Thoracic aorta endothelial cell (primary cell): ENCODE results near the gene COQ10B. TPM values are rescaled to one million over a fixed set of nuclear protein-coding genes. Genes with fewer than 3 reads are reported as not detected.

Experiments
- small RNA-seq: library from RNA; depleted of rRNA; stranded (forward); fragments of <200 nt; gene quantifications from one replicate; pipeline ENCODE3, GENCODE V24; 2012
- total RNA-seq: library from RNA; depleted of rRNA; stranded (reverse); fragments of >200 nt; gene quantifications from 2 replicates; pipeline ENCODE4 v1.2.3, GENCODE V29; 2012

COQ10B gene
- total RNA-seq, result 26.7 and 33.0 TPM in 2 replicates

GRCh38 chr2:197453123-197453913, at the start of gene COQ10B:
TSS of gene COQ10B (plus strand) at chr2:197453552. CDS start at chr2:197453561, 9 bp downstream.

DNA sequence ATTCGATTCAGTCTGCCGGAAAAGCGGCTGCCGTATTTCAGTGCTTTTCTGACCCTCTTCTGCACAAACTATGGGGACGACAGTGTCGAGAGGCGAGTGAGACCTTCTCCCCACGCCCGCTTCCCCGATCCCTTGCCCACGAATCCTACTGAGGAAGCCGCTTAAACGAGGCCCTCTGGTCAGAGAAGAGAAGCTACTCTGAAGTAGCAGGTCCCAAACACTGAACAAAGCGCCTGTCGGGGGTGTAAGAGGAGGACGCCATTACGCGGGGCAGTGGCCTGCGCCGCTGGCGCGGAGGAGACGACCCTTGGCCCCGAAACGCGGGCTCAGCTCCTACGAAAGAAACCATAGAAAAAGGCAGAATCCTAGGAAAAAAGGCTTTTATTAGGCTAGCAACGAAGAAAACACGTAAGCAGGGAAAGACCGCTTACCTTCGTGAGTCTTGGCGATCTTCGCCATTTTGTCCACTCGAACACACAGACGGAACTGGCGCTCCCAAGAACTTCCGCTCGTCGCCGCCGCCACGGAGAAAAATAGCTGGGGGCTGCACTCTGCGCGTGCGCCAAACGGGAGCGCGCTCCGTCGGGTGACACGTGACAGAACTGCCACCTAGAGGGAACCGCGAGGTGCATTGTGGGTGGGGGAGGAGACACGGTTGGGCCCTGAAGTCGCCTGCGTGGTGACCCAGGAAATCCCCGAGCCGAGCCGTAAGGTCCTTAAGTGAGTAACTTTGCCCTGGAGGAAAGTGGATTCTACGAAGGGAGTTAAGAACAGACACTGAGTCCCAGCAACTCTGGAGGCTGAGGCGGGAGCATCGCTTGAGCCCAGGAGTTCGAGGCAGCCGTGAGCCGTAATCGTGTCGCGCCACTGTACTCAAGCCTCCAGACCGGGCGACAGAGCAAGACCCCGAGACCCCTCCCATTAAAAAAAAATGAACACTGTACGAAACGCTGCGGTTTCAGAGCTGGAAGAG, 18.5 kb upstream of the COQ10B start, which contains the start of gene SF3B1:
TSS of gene SF3B1 (minus strand) at position 488 of the 973 bp plus-strand sequence. CDS start at position 459, 29 bp downstream.

DNA sequence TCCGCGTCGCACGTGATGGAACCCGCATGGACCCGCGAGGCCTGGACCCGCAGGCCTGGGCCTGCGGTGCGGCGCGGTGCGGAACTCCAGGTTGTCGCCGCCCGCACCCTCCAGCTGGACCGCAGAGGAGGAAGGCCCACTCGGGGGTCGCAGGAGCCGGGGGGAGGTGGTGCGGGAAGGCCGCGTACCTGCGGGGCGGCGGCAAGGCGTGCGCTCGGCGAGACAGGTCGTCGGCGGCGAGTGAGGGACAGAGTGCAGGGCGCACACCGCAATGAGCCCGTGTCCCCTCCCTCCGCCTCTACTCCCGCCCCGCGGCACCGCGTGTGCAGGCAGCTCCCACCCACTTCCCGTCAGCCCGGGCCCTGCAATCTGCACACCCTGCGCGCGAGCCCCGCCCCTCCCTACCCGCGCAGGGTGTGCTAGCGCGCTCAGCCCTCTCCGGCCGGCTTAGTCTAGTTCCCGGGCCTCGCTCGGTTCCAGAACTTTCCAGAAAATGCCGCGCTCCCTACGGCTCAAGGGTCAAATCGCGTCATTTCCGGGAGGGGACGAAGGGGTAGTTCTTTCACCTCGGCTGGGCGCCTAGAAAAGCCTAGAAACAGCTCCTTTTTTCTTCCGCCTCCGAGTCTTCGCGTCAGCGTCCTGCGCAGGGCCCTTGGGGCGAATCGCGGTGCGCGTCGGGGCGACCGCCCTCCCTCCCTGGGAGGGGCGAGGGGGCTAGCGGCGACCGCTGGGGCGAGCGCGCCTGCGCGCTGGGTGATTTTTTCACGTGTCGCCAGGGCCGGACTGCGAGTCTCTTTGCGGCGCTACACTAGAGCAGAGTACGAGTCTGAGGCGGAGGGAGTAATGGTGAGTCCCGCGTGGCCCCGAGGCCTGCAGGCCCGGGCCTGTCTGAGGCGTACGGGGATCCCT, 46.5 kb downstream of the COQ10B start, which contains the start of the genes HSPD1 and HSPE1:
TSS of gene HSPD1 (minus strand) at position 247 of the 909 bp plus-strand sequence. CDS start 992 bp downstream, outside the sequence.
TSS of gene HSPE1 (plus strand) at position 786 of the 909 bp plus-strand sequence. CDS start at position 844, 58 bp downstream.

DNA sequence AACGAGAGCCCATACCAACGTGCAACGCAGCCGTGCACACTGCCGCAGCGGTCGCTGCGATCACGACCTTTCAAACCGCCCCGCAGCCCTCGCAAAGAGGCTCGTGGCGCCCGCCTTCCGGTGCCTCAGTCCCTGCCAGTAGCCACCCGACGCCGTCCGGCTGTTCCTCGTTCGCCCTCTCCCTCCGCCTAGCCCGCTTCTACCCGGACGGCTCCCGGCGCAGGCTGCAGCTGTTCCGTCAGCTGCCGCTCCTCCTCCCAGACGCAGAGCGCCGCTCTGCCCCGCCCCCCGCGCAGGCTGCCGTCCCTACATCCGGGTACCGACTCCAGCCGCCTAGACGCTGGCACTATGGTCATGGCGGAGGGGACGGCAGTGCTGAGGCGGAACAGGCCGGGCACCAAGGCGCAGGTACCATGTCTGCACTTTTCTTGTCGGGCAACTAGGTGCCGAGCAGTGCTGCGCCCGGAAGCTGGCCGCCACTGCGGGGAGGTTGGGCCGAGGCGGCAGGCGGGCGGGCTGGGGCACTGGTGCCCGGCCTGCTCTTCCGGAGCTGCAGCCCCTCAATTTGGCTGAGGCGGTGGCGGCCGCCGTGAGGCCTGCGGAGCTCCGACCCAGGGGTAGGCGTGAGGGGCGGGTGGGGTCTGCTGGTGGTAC, 62.5 kb downstream of the COQ10B start, which contains the start of gene MOB4:
TSS of gene MOB4 (plus strand) at position 328 of the 654 bp plus-strand sequence. CDS start at position 349, 21 bp downstream.

Small RNAs within 50 kb of the gene (small RNA-seq; reads per million reads assigned to genes)
- gene RF00394 (not detected), gene RNU6-1029P (not detected)

Other genes with a start within 250 kb of the COQ10B start
- 13.6 and 15.8 TPM in 2 replicates for gene ANKRD44, start 142.8 kb upstream of the COQ10B start, total RNA-seq
- gene SF3B1, start 18.5 kb upstream of the COQ10B start, total RNA-seq, result 357 and 377 TPM in 2 replicates
- 382 and 398 TPM in 2 replicates for gene HSPD1, start 46.3 kb downstream of the COQ10B start, total RNA-seq
- 139 and 210 TPM in 2 replicates for gene HSPE1, start 46.8 kb downstream of the COQ10B start, total RNA-seq
- gene MOB4, start 62.5 kb downstream of the COQ10B start, total RNA-seq, result 41.6 and 54.4 TPM in 2 replicates
- gene RFTN2, start 222.0 kb downstream of the COQ10B start, total RNA-seq, result 6.3 and 6.5 TPM in 2 replicates